Skeletal muscle tissue (tissue), 4 donors: Measurements from ENCODE around the gene LORICRIN. TPM values are rescaled to one million over a fixed set of nuclear protein-coding genes. Genes with fewer than 3 reads are reported as not detected.

ENCODE experiments used
- H3K27ac ChIP-seq: one replicate; pipeline ENCODE4 v1.7.0; 2013; ENCODE audit warnings: mild to moderate bottlenecking, low read depth, low read length, inconsistent platforms
- H3K27me3 ChIP-seq, 3 donors: one replicate each; pipeline ENCODE4 v1.7.0; 2013; ENCODE audit warnings: low read length in 3 of 3; ENCODE audit not compliant: control insufficient read depth in 3 of 3, insufficient read depth in 3 of 3
- H3K36me3 ChIP-seq, 3 donors: one replicate each; pipeline ENCODE4 v1.7.0; 2013; ENCODE audit warnings: low read length in 3 of 3; ENCODE audit not compliant: control insufficient read depth in 3 of 3, insufficient read depth in 3 of 3
- H3K4me1 ChIP-seq, 3 donors: one replicate each; pipeline ENCODE4 v1.7.0; 2013; ENCODE audit warnings: low read length in 3 of 3, mild to moderate bottlenecking in 3 of 3; ENCODE audit not compliant: control insufficient read depth in 3 of 3, insufficient read depth in 3 of 3
- H3K4me3 ChIP-seq, 3 donors: one replicate each; pipeline ENCODE4 v1.7.0; 2013; ENCODE audit warnings: low read length in 3 of 3
- H3K9ac ChIP-seq, 3 donors: one replicate each; pipeline ENCODE4 v1.7.0; 2013; ENCODE audit warnings: low read length in 3 of 3, mild to moderate bottlenecking in 3 of 3, moderate library complexity in 2 of 3, low read depth in 1 of 3
- H3K9me3 ChIP-seq, 3 donors: one replicate each; pipeline ENCODE4 v1.7.0; 2013; ENCODE audit warnings: low read length in 3 of 3; ENCODE audit not compliant: control insufficient read depth in 3 of 3
- total RNA-seq: library from RNA; depleted of rRNA; stranded (reverse); fragments of >200 nt; gene quantifications from one replicate; pipeline ENCODE4 v1.2.3, GENCODE V29; 2014
- donor health status: Osteomylitis.

Gene LORICRIN
- total RNA-seq, 1 donor from 2014 or later, result not detected

DNA sequence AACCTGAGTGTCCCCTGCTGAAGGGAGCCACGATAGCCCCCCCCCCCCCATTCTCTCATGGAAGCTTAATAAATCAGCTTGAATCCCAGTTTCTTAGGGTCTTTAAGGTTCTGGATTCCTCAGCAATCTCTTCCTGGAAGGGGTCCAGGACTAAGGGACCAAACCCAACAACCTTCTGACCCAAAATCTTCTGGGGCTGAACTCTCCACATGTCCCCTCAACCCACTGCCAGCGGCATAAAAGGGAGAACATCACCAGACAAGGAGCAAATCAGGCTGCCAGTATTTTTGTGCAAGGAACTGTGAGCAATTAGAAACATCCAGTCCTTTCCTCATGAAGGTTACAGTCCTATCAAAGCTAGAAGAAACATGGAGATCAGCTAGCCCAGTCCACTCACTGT is 12.7 kb upstream of the LORICRIN start:
- Histone ChIP-seq H3K27ac (no peak overlapping the region), H3K27me3 (peaks cover 2 to 16% (median 3%) of the 10 kb centered on the region in 3 donors), H3K36me3 (no peaks in the 10 kb centered on the region)

DNA sequence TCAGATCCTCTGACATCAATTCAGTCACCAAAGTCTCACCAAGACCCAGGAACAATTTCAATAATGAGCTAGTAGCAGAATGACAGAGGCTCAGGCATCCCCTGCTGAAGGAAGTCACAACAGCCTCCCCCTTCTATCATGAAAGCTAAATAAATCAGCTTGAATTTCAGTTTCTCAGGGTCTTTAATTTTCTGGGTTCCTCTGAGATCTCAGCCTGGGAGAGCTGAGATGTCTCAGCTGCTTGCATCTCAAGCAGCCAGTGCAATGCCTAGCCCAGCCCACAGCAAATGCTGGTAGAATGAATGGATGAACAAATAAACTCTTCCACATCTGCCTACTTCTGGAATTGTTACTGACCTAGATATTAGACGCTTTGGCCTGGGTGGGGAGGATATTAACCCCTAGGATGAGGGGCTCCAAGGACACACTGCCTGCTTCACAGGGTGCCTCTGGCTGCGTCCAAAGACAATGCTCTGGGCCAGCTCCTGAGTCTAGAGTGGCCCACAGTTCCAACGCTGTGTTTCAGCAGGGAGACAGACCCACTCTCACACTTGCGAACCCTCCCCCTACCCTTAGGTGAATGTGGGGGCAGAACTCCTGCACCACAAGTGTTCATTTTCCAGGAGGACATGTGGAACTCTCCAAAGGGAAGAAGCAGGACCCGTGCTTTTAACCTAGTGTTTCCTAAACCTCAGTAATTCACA is 11.2 kb upstream of the LORICRIN start:
- no peaks in the 10 kb centered on the region for H3K9me3 ChIP-seq
- H3K9ac ChIP-seq, result no peak overlapping the region
- H3K36me3 ChIP-seq, result no peaks in the 10 kb centered on the region
- H3K27me3 ChIP-seq, result peaks cover 2 to 16% (median 6%) of the 10 kb centered on the region in 3 donors
- peaks cover 0 to 3% (median 0%) of the 10 kb centered on the region in 3 donors for H3K4me1 ChIP-seq
- no peak overlapping the region for H3K4me3 ChIP-seq
- H3K27ac ChIP-seq, result no peak overlapping the region

More for the DNA sequence above, 12.7 kb upstream of the LORICRIN start:
- Histone ChIP-seq H3K4me3 (no peak overlapping the region), H3K9me3 (no peaks in the 10 kb centered on the region), H3K4me1 (peaks cover 0 to 3% (median 0%) of the 10 kb centered on the region in 3 donors), H3K9ac (no peak overlapping the region)

DNA sequence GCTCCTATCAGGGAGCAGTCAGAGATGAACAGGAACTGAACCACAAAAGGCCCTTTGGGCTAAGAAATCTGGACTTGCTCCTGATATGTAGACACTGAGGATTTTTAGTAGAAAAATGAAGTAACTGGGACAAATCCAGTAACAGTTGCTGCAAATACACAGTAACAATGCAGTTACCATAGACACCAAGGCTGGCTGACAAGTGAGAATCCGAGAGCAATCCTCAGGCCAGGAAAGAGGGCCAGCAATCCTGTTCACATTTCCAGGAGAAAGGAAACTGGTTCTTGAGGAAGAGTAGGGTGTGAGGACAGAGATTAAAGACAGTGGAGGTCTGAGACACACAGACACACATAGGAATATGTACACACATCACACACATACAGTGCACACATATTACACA is 9.3 kb upstream of the LORICRIN start:
- Histone ChIP-seq H3K27ac (no peak overlapping the region), H3K9ac (no peak overlapping the region), H3K36me3 (no peaks in the 10 kb centered on the region), H3K9me3 (no peaks in the 10 kb centered on the region), H3K27me3 (peaks cover 2 to 16% (median 6%) of the 10 kb centered on the region in 3 donors), H3K4me1 (peaks cover 0 to 3% (median 0%) of the 10 kb centered on the region in 3 donors), H3K4me3 (no peak overlapping the region)

DNA sequence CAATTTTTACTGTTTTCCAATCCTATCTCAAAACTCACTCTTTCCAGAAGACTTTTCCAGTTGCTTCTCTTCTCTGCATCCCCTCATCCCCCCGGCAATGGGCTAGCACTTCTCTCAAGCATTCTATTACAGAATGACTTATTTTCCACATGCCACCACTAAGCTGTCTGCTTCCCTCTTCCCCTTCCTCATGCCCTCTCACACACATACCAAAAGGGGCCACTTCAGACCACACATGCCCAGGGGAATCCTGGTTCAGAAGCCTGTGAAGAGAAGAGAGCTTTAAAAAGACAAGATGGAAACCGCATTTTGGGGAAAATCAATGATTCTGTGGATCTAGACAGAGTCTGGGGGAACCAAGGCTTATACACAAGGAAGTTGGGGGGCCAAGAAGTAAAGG is 8.4 kb upstream of the LORICRIN start:
- Histone ChIP-seq H3K27ac (no peak overlapping the region), H3K4me3 (no peak overlapping the region), H3K27me3 (peaks cover 2 to 13% (median 6%) of the 10 kb centered on the region in 3 donors), H3K36me3 (no peaks in the 10 kb centered on the region), H3K4me1 (peaks cover 0 to 3% (median 0%) of the 10 kb centered on the region in 3 donors), H3K9ac (no peak overlapping the region), H3K9me3 (no peaks in the 10 kb centered on the region)

DNA sequence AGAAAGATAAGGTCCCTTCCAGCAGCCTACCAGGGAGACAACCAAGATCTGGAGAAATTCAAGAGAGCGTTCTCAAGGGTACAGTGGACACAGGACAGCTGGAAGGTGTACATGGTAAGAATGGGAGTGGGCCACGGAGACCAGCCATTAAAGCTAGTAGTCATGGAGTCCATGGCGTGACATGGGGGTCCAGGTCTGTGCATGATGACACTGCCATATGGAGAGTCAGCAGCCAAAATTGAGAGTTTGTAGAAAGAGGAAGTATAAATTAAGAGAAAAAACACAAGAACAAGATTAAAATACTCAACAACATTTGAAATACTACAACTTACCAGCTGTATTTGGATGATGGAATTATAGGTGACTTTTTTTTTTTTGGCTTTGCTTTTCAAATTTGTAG is 7.9 kb upstream of the LORICRIN start:
- no peak overlapping the region for H3K4me3 ChIP-seq
- peaks cover 2 to 11% (median 6%) of the 10 kb centered on the region in 3 donors for H3K27me3 ChIP-seq
- peaks cover 0 to 3% (median 0%) of the 10 kb centered on the region in 3 donors for H3K4me1 ChIP-seq
- no peak overlapping the region for H3K9ac ChIP-seq
- no peak overlapping the region for H3K27ac ChIP-seq
- no peaks in the 10 kb centered on the region for H3K9me3 ChIP-seq
- no peaks in the 10 kb centered on the region for H3K36me3 ChIP-seq

DNA sequence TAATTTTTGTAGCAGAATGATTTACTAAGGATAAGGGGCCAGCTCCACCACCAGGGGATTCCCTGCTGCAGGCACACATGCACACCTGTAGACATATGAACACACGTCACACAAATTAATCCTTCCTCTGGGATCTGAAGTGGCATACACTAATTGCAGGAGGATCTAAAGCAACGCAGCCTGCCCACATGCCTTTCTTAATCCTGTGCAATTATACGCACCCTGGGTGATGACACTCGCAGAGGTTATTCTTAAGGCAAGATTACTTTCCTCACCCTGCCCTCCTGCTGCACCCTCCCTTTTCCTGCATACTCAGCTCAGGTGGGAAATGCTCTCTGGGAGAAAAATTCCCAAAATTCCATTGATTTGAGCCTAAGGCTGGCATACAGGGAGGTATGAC is 7.5 kb upstream of the LORICRIN start:
- no peak overlapping the region for H3K4me3 ChIP-seq
- no peaks in the 10 kb centered on the region for H3K36me3 ChIP-seq
- H3K27ac ChIP-seq, result no peak overlapping the region
- H3K9me3 ChIP-seq, result no peaks in the 10 kb centered on the region
- peaks cover under 1 to 10% (median 6%) of the 10 kb centered on the region in 3 donors for H3K27me3 ChIP-seq
- peaks cover 0 to 3% (median 0%) of the 10 kb centered on the region in 3 donors for H3K4me1 ChIP-seq
- H3K9ac ChIP-seq, result no peak overlapping the region

DNA sequence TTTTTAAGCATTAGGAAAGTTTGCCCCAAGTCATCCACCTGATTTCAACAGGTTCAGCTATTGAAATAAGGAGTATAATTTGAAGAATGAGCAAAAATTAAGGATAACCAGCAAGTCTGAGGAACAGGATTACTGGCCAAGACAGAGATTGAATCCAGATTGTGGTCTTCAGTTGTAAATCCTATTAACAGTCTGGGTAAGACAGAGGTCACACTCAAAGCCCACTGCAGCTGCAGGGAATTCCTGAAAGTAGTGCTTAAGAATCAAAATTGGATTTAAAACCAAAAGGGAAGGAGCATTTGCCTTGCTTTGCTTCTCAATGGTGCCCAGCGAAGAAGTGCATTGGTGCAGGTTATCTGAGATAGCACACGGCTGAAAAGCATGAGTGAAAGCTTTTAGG is 6.4 kb upstream of the LORICRIN start:
- no peak overlapping the region for H3K4me3 ChIP-seq
- H3K4me1 ChIP-seq, result peaks cover 0 to 3% (median 0%) of the 10 kb centered on the region in 3 donors
- H3K9ac ChIP-seq, result no peak overlapping the region
- H3K36me3 ChIP-seq, result no peaks in the 10 kb centered on the region
- no peak overlapping the region for H3K27ac ChIP-seq
- H3K27me3 ChIP-seq, result peaks cover 2 to 6% (median 5%) of the 10 kb centered on the region in 3 donors
- H3K9me3 ChIP-seq, result no peaks in the 10 kb centered on the region

DNA sequence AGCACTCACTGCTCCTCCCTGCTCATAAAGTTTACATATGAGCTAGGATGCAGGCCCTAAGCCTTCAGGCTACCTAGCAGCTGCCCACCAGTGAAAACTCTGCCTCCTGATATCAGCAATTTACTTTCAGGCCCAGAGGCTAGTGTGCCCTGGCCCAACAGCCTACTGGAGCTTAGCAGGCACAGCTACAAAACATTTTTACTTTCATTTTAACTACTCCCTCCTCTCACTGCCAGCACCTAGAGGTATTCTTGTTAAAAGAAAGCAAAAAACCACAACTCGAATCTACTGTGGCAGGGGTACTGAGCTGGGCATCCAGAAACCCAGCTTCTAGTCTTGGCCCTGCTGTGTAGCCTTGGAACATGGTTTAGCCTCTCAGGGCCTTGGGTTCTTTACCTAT is 5.8 kb upstream of the LORICRIN start:
- Histone ChIP-seq H3K4me1 (peaks cover 0 to 3% (median 0%) of the 10 kb centered on the region in 3 donors), H3K36me3 (no peaks in the 10 kb centered on the region), H3K9ac (no peak overlapping the region), H3K4me3 (no peak overlapping the region), H3K27me3 (peaks cover 2 to 6% (median 2%) of the 10 kb centered on the region in 3 donors), H3K9me3 (no peaks in the 10 kb centered on the region), H3K27ac (no peak overlapping the region)

DNA sequence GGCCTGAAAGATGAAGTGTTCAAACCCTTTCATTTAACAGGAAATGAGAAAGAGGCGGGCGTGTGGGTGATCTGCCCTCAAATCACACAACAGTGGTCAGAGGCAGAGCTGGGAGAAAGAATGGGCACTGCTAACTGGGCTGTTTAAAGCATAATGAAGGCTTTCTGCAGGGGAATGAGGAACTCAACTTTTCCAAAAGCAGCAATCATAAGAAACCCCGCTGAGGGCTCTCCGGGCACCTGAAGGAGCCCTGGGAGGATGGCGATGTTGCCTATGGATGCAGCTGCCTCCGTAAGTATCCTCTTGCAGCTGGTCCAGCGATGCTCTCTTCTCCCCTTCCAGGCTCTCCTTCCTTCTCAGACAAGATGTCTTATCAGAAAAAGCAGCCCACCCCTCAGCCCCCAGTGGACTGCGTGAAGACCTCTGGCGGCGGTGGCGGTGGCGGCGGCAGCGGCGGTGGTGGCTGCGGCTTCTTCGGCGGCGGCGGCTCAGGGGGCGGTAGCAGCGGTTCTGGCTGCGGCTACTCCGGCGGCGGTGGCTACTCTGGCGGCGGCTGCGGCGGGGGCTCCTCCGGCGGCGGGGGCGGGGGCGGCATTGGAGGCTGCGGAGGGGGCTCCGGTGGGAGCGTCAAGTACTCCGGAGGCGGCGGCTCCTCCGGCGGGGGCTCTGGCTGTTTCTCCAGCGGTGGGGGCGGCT is 1.2 kb downstream of the LORICRIN start:
- H3K9me3 ChIP-seq, result no peaks in the 10 kb centered on the region
- no peak overlapping the region for H3K4me3 ChIP-seq
- H3K9ac ChIP-seq, result no peak overlapping the region
- no peaks in the 10 kb centered on the region for H3K36me3 ChIP-seq
- peaks cover 23 to 42% (median 40%) of the 10 kb centered on the region in 3 donors for H3K27me3 ChIP-seq
- no peak overlapping the region for H3K27ac ChIP-seq
- peaks cover 7 to 8% (median 8%) of the 10 kb centered on the region in 3 donors for H3K4me1 ChIP-seq
